Hepatocyte (in vitro differentiated cells): ENCODE data around the gene PSME1. TPM values are rescaled to one million over a fixed set of nuclear protein-coding genes. Genes with fewer than 3 reads are reported as not detected.
A peak's percentile ranks its signal among the peaks of the same experiment; 100 is the strongest.

Experiments
- DNase-seq: peaks from one replicate; pipeline ENCODE4 v3.0.0-alpha.2; 2016; ENCODE audit warnings: low spot score
- H2AFZ ChIP-seq: fragments of 200-600 bp; sonication (generic); 2 replicates; pipeline ENCODE4 v1.6.0; 2016; ENCODE audit warnings: antibody characterized with exemption, mild to moderate bottlenecking
- H3K27ac ChIP-seq: fragments of 200-600 bp; sonication (generic); 2 replicates; pipeline ENCODE4 v1.5.1; 2016; ENCODE audit warnings: mild to moderate bottlenecking
- H3K27me3 ChIP-seq: fragments of 200-600 bp; sonication (generic); 2 replicates; pipeline ENCODE4 v1.6.1; 2016
- H3K36me3 ChIP-seq: fragments of 200-600 bp; sonication (generic); replicated peaks from 2 replicates; pipeline ENCODE4 v1.5.1; 2016; ENCODE audit warnings: low read depth; ENCODE audit not compliant: insufficient read depth
- H3K4me1 ChIP-seq: fragments of 200-600 bp; sonication (generic); 2 replicates; pipeline ENCODE4 v1.5.1; 2016; ENCODE audit warnings: mild to moderate bottlenecking, moderate library complexity; ENCODE audit not compliant: insufficient read depth
- H3K4me2 ChIP-seq: fragments of 200-600 bp; sonication (generic); 2 replicates; pipeline ENCODE4 v1.6.0; 2016
- H3K4me3 ChIP-seq: fragments of 200-600 bp; sonication (generic); 2 replicates; pipeline ENCODE4 v1.5.1; 2016; ENCODE audit warnings: mild to moderate bottlenecking
- H3K79me2 ChIP-seq: fragments of 200-600 bp; sonication (generic); 2 replicates; pipeline ENCODE4 v1.6.0; 2017; ENCODE audit warnings: mild to moderate bottlenecking
- H3K9me2 ChIP-seq: fragments of 200-600 bp; sonication (generic); replicated peaks from 2 replicates; pipeline ENCODE4 v1.6.0; 2017; ENCODE audit warnings: mild to moderate bottlenecking; ENCODE audit not compliant: insufficient read depth
- H3K9me3 ChIP-seq: fragments of 200-600 bp; sonication (generic); 2 replicates; pipeline ENCODE4 v1.5.1; 2016; ENCODE audit warnings: low read depth, mild to moderate bottlenecking
- H4K20me1 ChIP-seq: fragments of 200-600 bp; sonication (generic); 2 replicates; pipeline ENCODE4 v1.6.0; 2016; ENCODE audit warnings: mild to moderate bottlenecking; ENCODE audit not compliant: insufficient read depth, poor library complexity, severe bottlenecking
- CTCF ChIP-seq: fragments of 200-600 bp; sonication (generic); IDR thresholded peaks from 2 replicates; pipeline ENCODE4 v1.5.1; 2016; ENCODE audit warnings: antibody characterized with exemption, mild to moderate bottlenecking; ENCODE audit not compliant: poor library complexity
- EZH2 ChIP-seq: fragments of 200-600 bp; sonication (generic); IDR thresholded peaks from 2 replicates; pipeline ENCODE4 v1.6.1; 2016; ENCODE audit warnings: antibody characterized with exemption, mild to moderate bottlenecking, borderline replicate concordance
- EZH2phosphoT487 ChIP-seq: fragments of 200-600 bp; sonication (generic); IDR thresholded peaks from one replicate; pipeline ENCODE4 v1.6.1; 2018; ENCODE audit warnings: antibody characterized with exemption, mild to moderate bottlenecking, low read depth, moderate library complexity; ENCODE audit not compliant: unreplicated experiment, severe bottlenecking
- WGBS: methylation state at CpG from one replicate; pipeline ENCODE4 v1.1.6; 2016; ENCODE audit warnings: low lambda C conversion rate; ENCODE audit errors: missing lambda C conversion rate; 5-methylcytosine and 5-hydroxymethylcytosine counted together
- polyA plus RNA-seq: library from polyadenylated mRNA; unstranded; fragments of >200 nt; fragmentation: Nextera tagmentation; extraction: Ambion mirVana; gene quantifications from 2 replicates; pipeline ENCODE4 v1.2.1, GENCODE V29; 2016
- total RNA-seq: library from RNA; depleted of rRNA; stranded (reverse); fragments of >200 nt; gene quantifications from 2 replicates; pipeline ENCODE4 v1.2.3, GENCODE V29; 2014

PSME1 gene
- total and polyA plus RNA-seq, 2 experiments from 2014 or later: 123 to 238 TPM

GRCh38 chr14:24113801-24114531 is 22.0 kb upstream of the PSME1 start:
- H3K79me2 ChIP-seq: peaks cover 20% of the 10 kb centered on the region
- peak overlapping the region; percentile 63 for H2AFZ ChIP-seq
- TF ChIP-seq EZH2phosphoT487: no peak
- no peak for TF ChIP-seq CTCF
- TF ChIP-seq EZH2: no peak
- peak overlapping the region; percentile 77 for H3K4me2 ChIP-seq
- under 1% methylated on average over 40 of the region's 42 CpGs for WGBS
- H3K4me3 ChIP-seq: peak overlapping the region; percentile 44
- H3K27me3 ChIP-seq: no peaks in the 10 kb centered on the region
- peak overlapping the region; percentile 98 for H3K27ac ChIP-seq
- DNase-seq: peak; percentile 94
- no peaks in the 10 kb centered on the region for H3K9me2 ChIP-seq
- peaks cover 9% of the 10 kb centered on the region for H3K4me1 ChIP-seq
- H3K9me3 ChIP-seq: no peaks in the 10 kb centered on the region
- H4K20me1 ChIP-seq: no peaks in the 10 kb centered on the region
- H3K36me3 ChIP-seq: no peaks in the 10 kb centered on the region

GRCh38 chr14:24114532-24115421 is 21.2 kb upstream of the PSME1 start, which contains the start of the genes DCAF11 and NRL:
DCAF11 (plus strand) TSS chr14:24114777; CDS start chr14:24115595, 818 bp downstream.
NRL (minus strand) TSS chr14:24114949; CDS start chr14:24082848, 32,101 bp downstream.
- WGBS: under 1% methylated on average over 63 of the region's 65 CpGs
- peak within 1 kb of the TSS; percentile 44 for H3K4me3 ChIP-seq
- H4K20me1 ChIP-seq: no peaks in the 10 kb centered on the region
- H3K9me2 ChIP-seq: no peaks in the 10 kb centered on the region
- TF ChIP-seq CTCF (no peak), EZH2 (no peak), EZH2phosphoT487 (no peak)
- H3K79me2 ChIP-seq: peaks cover 20% of the 10 kb centered on the region
- H3K4me1 ChIP-seq: peaks cover 9% of the 10 kb centered on the region
- peak within 1 kb of the TSS; percentile 79 for H3K4me2 ChIP-seq
- H3K36me3 ChIP-seq: no peaks in the 10 kb centered on the region
- peak; percentile 99 for DNase-seq
- H3K9me3 ChIP-seq: no peaks in the 10 kb centered on the region
- H2AFZ ChIP-seq: peak within 1 kb of the TSS; percentile 63
- H3K27ac ChIP-seq: peak within 1 kb of the TSS; percentile 98
- H3K27me3 ChIP-seq: no peaks in the 10 kb centered on the region

GRCh38 chr14:24115422-24116127 is 20.4 kb upstream of the PSME1 start:
- Histone ChIP-seq H3K4me2 (peak overlapping the region; percentile 79), H4K20me1 (no peaks in the 10 kb centered on the region), H3K79me2 (peaks cover 17% of the 10 kb centered on the region), H3K27ac (peak overlapping the region; percentile 65), H3K9me3 (no peaks in the 10 kb centered on the region), H3K4me3 (peak overlapping the region; percentile 7), H3K4me1 (peaks cover 9% of the 10 kb centered on the region), H3K27me3 (no peaks in the 10 kb centered on the region), H3K9me2 (no peaks in the 10 kb centered on the region), H2AFZ (peak overlapping the region; percentile 7), H3K36me3 (no peaks in the 10 kb centered on the region)
- TF ChIP-seq EZH2phosphoT487: no peak
- TF ChIP-seq EZH2: no peak
- no peak for TF ChIP-seq CTCF
- WGBS: 4% methylated on average over 14 of the region's 14 CpGs
- no peak for DNase-seq
